ENCODE data around the gene THYN1. TPM values are rescaled to one million over a fixed set of nuclear protein-coding genes. Genes with fewer than 3 reads are reported as not detected.
A peak's percentile ranks its signal among the peaks of the same experiment; 100 is the strongest.
"Not testable (repeated sequence)": the region's sequence is repeated elsewhere in the genome, so short reads cannot be mapped to it uniquely, and the experiment has no call there.

The THYN1 gene
- total and polyA plus RNA-seq, 2 donors (not counting 1 experiment from before 2014, with no cell fraction given): 54.9 to 88.7 TPM

GRCh38 chr11:134257101-134257500, 3.9 kb upstream of the THYN1 start:
- Histone ChIP-seq H2AFZ (ENCODE audit: low read length) (no peak overlapping the region), H4K20me1 (ENCODE audit: control insufficient read depth, extremely low read depth, insufficient read depth, low read length) (no peaks in the 10 kb centered on the region), H3K36me3 (ENCODE audit: control insufficient read depth, insufficient read depth, low read length) (peaks cover 1% of the 10 kb centered on the region), H3K9me3 (ENCODE audit: control insufficient read depth, insufficient read depth, low read depth, low read length) (no peaks in the 10 kb centered on the region), H3K4me2 (ENCODE audit: extremely low read depth, insufficient read depth, low read length) (no peak overlapping the region), H3K4me1 (ENCODE audit: control insufficient read depth, extremely low read depth, insufficient read depth, low read length) (peaks cover 2% of the 10 kb centered on the region), H3K4me3 (replicated peaks in 1 of 4; ENCODE audit: control extremely low read depth in 1 of 4, insufficient read depth in 1 of 4, low read depth in 3 of 4, low read length in 4 of 4) (no peak overlapping the region), H3K27me3 (ENCODE audit: control insufficient read depth, insufficient read depth, low read length) (no peaks in the 10 kb centered on the region), H3K79me2 (ENCODE audit: control insufficient read depth, insufficient read depth, low read length) (peaks cover 5% of the 10 kb centered on the region), H3K9ac (ENCODE audit: insufficient read depth, low read length) (no peak overlapping the region), H3K27ac (ENCODE audit: insufficient read depth, low read length) (no peak overlapping the region)
- no peak for DNase-seq (ENCODE audit: low read depth in 2 of 2)
- TF ChIP-seq CTCF (conservative IDR thresholded peaks at IDR 0.05 in 1 of 2, IDR thresholded peaks at IDR 0.05 in 1 of 2; ENCODE audit: low read depth in 1 of 2, low read length in 2 of 2) (no peak), EZH2 (IDR thresholded peaks at IDR 0.05; ENCODE audit: low read length, missing control alignments) (no peak)

- H3K9me3 ChIP-seq (ENCODE audit: control insufficient read depth, insufficient read depth, low read depth, low read length); H3K4me1 ChIP-seq (ENCODE audit: control insufficient read depth, extremely low read depth, insufficient read depth, low read length); H3K4me3 ChIP-seq (replicated peaks in 1 of 4; ENCODE audit: control extremely low read depth in 1 of 4, insufficient read depth in 1 of 4, low read depth in 3 of 4, low read length in 4 of 4); H2AFZ ChIP-seq (ENCODE audit: low read length); H3K27me3 ChIP-seq (ENCODE audit: control insufficient read depth, insufficient read depth, low read length); DNase-seq (ENCODE audit: low read depth in 2 of 2); H3K27ac ChIP-seq (ENCODE audit: insufficient read depth, low read length); H3K79me2 ChIP-seq (ENCODE audit: control insufficient read depth, insufficient read depth, low read length); H3K9ac ChIP-seq (ENCODE audit: insufficient read depth, low read length); H4K20me1 ChIP-seq (ENCODE audit: control insufficient read depth, extremely low read depth, insufficient read depth, low read length); H3K36me3 ChIP-seq (ENCODE audit: control insufficient read depth, insufficient read depth, low read length); H3K4me2 ChIP-seq (ENCODE audit: extremely low read depth, insufficient read depth, low read length): not testable (repeated sequence)
Measured at GRCh38 chr11:134255184-134255561, 2.0 kb upstream of the THYN1 start.

GRCh38 chr11:134254433-134255183, 1.5 kb upstream of the THYN1 start:
- no peak for DNase-seq (ENCODE audit: low read depth in 2 of 2)
- Histone ChIP-seq H4K20me1 (ENCODE audit: control insufficient read depth, extremely low read depth, insufficient read depth, low read length) (no peaks in the 10 kb centered on the region), H3K4me2 (ENCODE audit: extremely low read depth, insufficient read depth, low read length) (peak overlapping the region; percentile 72), H3K9me3 (ENCODE audit: control insufficient read depth, insufficient read depth, low read depth, low read length) (no peaks in the 10 kb centered on the region), H3K27me3 (ENCODE audit: control insufficient read depth, insufficient read depth, low read length) (no peaks in the 10 kb centered on the region), H3K79me2 (ENCODE audit: control insufficient read depth, insufficient read depth, low read length) (peaks cover 5% of the 10 kb centered on the region), H3K27ac (ENCODE audit: insufficient read depth, low read length) (no peak overlapping the region), H2AFZ (ENCODE audit: low read length) (no peak overlapping the region), H3K4me3 (replicated peaks in 1 of 4; ENCODE audit: control extremely low read depth in 1 of 4, insufficient read depth in 1 of 4, low read depth in 3 of 4, low read length in 4 of 4) (peak overlapping the region; percentile 76 to 96 (median 92)), H3K4me1 (ENCODE audit: control insufficient read depth, extremely low read depth, insufficient read depth, low read length) (peaks cover 6% of the 10 kb centered on the region), H3K36me3 (ENCODE audit: control insufficient read depth, insufficient read depth, low read length) (peaks cover 1% of the 10 kb centered on the region), H3K9ac (ENCODE audit: insufficient read depth, low read length) (no peak overlapping the region)
- TF ChIP-seq EZH2 (IDR thresholded peaks at IDR 0.05; ENCODE audit: low read length, missing control alignments) (no peak), CTCF (conservative IDR thresholded peaks at IDR 0.05 in 1 of 2, IDR thresholded peaks at IDR 0.05 in 1 of 2; ENCODE audit: low read depth in 1 of 2, low read length in 2 of 2) (no peak)
